HG03025 (cell line): ENCODE data around the gene GPS1.

Source experiments
- ATAC-seq: cut with Tn5 transposase; IDR thresholded peaks from one replicate; pipeline ENCODE4 v1.9.1; 2021; ENCODE audit warnings: mild to moderate bottlenecking, moderate library complexity; ENCODE audit not compliant: unreplicated experiment, low FRiP score

Gene GPS1

GRCh38 chr17:82051776-82052637 is at the start of gene GPS1, which contains the start of gene RFNG:
Gene GPS1 (plus strand): TSS chr17:82051898. CDS start chr17:82051932, 34 bp downstream.
Gene RFNG (minus strand): TSS chr17:82051811. CDS start chr17:82051766, 45 bp downstream.
- no peak for ATAC-seq

GRCh38 chr17:82003411-82004381 is 48.0 kb upstream of the GPS1 start:
- no peak for ATAC-seq

- no peak for ATAC-seq
Observed at GRCh38 chr17:82004517-82005455, 46.9 kb upstream of the GPS1 start.

GRCh38 chr17:82005701-82006348 is 45.9 kb upstream of the GPS1 start:
- ATAC-seq = no peak

DNA sequence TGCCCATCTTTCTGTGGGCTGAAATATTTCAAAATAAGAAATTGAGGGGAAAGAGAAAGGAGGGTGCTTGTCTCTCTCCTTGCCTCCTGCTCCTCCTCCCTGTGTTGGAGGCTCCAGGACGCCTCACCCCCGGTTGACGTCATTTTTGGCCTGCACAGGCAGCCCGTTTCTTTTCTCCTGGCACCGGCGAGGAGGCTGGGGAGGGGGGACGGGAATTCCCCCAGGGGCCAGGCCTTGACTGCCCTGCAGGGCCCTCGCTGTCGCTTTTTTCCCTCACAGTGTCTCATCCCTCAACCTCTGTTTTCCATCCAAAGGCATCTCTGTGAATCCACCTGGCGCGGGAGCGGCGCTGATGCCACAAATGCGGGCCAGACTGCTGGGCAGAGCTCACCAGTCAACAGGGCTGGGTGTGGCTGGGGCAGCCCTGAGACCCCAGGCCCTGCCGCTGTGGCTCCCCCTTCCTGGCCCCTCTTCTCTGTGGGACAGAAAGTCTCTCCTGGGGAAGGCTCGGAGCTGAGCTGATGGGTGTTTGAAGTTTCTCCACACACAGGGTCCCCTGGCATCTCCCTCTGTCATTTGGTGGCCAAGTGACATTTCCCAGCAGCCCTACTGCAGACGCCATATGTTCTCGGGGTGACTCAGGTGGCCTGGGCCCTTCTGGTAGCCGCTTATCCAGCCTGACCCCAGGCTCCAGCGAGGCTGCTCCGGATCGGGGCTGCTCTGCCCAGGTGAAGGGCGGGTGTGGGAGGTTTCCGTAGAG is 45.0 kb upstream of the GPS1 start:
- ATAC-seq = no peak

- no peak for ATAC-seq
Observed at GRCh38 chr17:82007228-82007494, 44.5 kb upstream of the GPS1 start.

GRCh38 chr17:82007495-82008257 is 44.0 kb upstream of the GPS1 start:
- ATAC-seq = no peak

GRCh38 chr17:82008258-82008940 is 43.3 kb upstream of the GPS1 start:
- ATAC-seq = no peak

- ATAC-seq = no peak
Observed at GRCh38 chr17:82008941-82009405, 42.7 kb upstream of the GPS1 start.

DNA sequence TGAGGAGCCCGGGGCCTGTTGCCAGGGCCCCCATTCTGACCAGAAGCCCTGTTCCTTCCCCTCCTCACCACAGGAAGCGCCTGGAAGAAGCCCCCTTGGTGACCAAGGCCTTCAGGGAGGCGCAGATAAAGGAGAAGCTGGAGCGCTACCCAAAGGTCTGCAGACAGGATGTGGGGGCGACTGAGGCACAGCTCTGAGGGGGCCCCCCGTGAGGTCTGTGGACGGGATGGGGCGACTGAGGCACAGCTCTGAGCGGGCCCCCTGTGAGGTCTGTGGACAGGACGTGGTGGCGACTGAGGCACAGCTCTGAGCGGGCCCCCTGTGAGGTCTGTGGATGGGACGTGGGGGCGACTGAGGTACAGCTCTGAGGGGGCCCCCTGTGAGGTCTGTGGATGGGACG is 42.3 kb upstream of the GPS1 start:
- no peak for ATAC-seq

GRCh38 chr17:82010575-82011525 is 40.8 kb upstream of the GPS1 start:
- no peak for ATAC-seq

GRCh38 chr17:82011617-82012187 is 40.0 kb upstream of the GPS1 start:
- ATAC-seq = no peak

- ATAC-seq = no peak
Observed at GRCh38 chr17:82012261-82012639, 39.4 kb upstream of the GPS1 start.

- ATAC-seq = no peak
Observed at GRCh38 chr17:82012640-82013295, 38.9 kb upstream of the GPS1 start.

- no peak for ATAC-seq
Observed at GRCh38 chr17:82013341-82013740, 38.4 kb upstream of the GPS1 start.
